ENCODE measurements around the gene CBFA2T2.

DNA sequence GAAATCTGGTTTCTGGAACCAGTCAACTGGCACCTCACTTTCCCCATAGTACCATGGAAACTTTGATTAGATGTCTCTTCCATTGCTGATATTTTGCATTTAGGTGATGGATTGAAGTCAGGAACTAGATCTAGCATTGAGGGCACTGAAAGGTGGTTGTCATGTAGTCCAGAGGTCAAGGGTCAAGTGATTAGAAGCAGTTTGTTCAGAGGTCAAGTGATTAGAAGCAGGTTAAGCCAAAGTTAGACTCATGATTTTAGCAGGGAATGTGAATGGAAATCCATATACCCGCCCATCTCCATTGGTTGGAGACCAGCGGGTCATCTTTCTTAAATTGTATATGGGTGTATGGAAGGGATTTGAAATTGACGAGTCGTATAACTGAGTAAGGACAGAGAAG is 51.2 kb downstream of the CBFA2T2 start:
- TF ChIP-seq, protein P1, sequence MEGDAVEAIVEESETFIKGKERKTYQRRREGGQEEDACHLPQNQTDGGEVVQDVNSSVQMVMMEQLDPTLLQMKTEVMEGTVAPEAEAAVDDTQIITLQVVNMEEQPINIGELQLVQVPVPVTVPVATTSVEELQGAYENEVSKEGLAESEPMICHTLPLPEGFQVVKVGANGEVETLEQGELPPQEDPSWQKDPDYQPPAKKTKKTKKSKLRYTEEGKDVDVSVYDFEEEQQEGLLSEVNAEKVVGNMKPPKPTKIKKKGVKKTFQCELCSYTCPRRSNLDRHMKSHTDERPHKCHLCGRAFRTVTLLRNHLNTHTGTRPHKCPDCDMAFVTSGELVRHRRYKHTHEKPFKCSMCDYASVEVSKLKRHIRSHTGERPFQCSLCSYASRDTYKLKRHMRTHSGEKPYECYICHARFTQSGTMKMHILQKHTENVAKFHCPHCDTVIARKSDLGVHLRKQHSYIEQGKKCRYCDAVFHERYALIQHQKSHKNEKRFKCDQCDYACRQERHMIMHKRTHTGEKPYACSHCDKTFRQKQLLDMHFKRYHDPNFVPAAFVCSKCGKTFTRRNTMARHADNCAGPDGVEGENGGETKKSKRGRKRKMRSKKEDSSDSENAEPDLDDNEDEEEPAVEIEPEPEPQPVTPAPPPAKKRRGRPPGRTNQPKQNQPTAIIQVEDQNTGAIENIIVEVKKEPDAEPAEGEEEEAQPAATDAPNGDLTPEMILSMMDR (conservative IDR thresholded peaks at IDR 0.05) = no peak
- TF ChIP-seq EZH2 (IDR thresholded peaks at IDR 0.05; ENCODE audit: low read depth) = no peak
